KG1 (cell line): ENCODE results near the gene SRPRB.

Experiments
- DNase-seq: peaks from one replicate; lab custom pipeline; 2025; lab: John Stamatoyannopoulos, UW

The SRPRB gene

DNA sequence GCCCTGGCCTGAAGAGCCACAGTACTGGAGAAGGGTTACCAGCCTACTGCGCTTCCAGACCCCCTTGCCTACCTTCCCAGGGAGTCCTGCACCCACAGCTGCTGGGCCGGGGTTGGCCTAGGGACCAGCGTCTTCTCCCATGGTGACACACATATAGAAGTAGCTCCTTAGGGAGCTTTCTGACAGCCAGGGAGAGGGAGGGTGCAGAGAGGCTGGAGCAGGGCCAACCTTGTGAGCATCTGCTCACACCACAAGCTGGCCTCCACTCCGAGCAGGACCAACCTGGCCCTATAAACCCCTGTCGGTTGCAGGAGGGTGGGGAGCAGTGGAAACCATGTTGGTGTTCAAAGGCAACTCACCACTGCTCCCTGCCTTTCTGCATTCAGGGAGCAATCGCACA, 35.2 kb downstream of the SRPRB start:
- DNase-seq: no peak

DNA sequence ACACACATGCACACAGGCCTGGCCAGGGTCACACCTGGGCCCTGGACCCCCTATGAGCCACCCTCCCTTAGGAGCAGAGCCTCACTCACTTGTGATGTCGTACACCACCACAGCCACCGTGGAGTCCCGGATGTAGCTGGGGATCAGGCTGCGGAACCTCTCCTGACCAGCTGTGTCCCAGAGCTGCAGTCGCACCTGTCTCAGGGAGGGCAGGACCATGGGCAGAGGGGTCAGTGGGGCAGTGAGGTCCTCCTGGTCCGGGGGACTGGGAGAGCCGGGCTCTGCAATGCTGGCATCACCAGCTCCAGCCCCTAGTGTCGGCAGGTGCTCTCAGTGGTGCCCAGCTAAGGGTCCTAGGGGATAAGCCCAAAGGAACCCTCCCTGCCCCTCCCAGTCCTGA, 35.6 kb downstream of the SRPRB start:
- DNase-seq: no peak

DNA sequence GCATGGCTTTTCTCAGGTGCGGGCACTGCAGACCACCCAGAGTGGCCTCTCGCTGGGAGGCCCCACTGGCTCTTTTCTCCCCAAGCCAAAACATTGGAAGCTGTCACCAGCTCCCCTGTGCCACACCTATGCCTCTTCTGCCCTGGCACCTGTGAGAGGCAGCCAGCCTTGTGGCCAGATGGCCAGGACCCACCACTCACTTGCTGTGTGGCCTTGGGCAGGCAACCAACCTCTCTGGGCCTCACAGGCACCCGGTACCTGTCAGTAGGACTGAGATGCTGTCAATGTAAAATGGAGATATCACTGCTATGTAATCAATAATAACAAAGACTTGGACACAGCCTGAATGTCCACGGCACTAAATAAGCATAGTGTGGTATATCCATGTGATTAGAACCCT, 36.5 kb downstream of the SRPRB start:
- no peak for DNase-seq

DNA sequence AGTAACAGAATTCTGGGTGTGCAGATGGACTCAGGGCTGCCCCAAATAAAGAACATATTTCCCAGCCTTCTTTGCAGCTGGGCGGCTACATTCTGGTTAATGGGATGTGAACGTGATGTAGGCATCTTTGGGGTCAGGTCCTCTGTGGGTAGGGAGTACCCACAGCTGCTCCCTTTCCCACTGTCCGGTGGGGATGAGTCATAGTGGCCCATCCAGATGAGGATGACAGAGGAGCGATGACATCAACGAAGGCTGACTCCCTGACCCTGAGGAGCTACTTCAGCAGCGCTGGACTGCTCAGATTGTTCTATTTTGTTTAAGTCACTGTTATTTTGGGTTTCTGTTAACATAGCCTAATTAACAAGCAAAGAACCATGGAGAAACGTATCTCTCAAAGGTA, 38.0 kb downstream of the SRPRB start:
- DNase-seq: no peak

DNA sequence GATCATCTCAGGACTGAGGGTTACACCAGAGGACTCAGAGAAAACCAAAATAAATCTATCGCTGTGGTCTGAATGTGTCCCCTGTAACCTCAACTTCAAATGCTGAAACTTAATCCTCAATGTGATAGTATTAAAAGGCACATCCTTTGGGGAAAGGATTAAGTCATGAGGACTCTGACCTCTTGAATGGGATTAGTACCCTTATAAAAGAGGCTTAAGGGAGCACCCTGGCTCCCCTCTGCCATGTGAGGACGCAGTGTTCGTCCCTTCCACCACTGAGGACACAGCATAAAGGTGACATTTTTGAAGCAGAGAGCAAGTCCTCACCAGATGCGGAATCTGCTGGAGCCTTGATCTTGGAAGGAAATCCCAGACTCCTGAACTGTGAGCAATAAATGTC, 39.5 kb downstream of the SRPRB start:
- DNase-seq: no peak

DNA sequence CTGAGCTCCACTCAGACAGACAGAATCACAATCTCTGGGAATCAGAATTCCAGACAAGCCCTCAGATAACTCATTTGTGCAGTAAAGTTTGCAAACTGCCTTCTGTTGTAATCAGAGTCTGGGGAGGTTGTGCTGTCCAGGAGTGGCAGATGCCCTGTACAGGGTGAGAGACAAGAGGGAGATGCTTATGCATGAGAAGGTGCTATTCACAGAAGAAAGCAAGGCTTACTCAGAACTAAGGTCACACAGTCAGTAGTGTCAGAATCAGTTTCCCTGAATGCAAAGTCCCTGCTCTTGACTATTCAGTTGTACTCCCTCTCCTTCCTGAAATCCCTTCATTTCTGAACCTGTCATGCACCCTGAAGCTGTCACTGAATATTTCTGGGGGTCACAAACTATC, 43.7 kb downstream of the SRPRB start:
- no peak for DNase-seq

DNA sequence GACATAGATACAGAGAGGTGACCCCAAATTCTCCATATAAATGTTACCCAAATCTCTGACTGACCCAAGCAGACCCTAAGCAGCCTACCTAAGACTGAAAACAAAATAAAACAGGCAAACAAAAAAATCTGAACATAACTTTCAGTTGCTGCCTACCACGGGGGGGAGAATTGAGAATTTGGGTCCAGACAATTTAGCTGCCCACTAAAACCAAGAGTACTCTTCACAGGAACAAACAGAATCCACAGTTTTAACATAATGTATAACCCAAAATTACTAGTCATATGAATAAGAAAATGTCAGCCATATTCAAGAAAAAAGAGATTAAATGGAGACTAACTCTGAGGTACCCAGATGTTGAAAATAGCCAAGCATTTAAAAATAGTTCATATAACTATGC, 44.4 kb downstream of the SRPRB start:
- DNase-seq: no peak

DNA sequence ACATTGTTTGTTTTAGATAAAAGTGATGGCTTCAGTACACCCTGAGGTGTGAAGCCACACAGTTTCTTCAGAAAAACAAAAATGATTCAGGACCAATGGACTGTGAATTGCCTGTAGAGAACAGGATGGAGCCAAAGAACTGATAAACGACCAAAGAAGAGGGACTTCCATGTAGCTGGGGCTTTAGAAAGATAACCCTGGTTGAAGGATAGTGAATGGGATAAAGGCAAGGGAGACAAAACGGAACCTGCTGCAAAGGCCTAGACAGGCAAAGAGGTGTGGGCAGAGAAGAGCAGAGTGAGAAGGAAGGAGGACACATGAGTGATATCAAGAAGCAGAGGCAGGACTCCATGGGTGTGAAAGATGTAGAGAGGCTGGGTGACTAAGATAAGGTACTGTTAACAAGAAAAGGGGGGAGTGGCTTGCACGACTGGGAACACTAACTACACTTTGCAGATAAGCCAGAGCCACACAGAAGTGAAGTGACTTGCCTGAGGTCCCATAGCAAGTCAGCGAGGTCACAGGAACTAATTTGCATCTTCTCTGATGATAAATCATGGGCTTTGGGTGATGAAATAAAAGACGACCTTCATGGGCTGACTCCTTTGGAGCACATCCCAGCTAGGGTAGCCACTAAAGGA, 45.8 kb downstream of the SRPRB start:
- no peak for DNase-seq

DNA sequence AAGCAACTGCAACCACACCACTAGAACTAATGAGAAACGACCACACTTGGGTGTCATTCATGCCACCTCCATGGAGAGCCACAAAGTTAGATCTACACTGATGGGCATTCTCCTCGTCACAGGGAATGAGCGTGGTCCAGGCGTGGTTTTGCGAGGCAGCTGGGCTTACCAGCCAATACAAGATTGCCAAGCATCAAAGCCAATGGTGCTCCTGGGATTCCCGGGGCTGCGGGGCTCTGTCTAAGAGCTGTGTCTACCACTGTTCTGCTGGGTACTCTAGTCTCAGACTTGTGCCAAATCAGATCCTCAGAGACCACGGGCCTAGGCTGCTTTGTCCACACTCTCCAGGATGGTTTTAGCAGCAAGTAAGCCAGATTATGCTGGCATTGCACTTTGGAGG, 46.3 kb downstream of the SRPRB start:
- DNase-seq: no peak

DNA sequence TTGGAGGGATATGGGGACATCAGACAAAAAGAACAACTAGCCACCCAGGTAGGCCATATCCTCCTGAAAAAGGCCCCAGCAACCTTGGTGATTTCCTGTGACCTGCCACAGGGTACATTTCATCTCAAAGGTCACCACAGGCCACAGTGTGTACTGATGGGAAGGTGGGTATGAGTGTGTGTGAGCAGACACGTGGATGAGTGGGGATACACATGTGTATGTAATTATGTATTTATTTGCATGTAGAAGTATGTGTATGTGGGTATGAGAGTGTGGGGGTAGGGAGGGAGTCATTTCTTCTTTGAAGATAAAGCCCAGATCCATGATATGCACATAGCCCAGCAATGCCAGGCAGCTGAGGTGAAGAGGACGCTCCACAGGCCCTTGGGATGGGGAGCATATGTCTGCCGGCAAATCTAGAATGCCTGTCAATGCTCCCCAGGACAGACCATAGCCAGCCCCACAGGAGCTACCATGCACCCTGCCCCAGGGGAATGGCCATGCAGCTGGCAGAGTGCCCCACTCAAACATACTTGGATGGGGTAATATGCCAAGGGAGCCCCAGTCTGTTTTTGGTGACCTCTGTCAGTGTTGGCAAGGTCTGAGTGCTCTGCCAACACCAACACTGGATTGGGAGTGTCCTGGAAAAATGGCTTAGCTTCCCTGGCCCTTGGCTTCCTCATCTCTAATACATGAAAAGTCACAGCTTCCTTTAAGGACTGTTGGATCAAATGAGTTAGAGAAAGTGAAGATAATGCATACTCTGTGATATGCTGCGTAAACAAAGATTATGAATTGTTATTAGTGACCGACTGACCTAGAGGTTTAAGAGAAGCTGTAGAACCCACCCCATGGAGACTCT, 47.7 kb downstream of the SRPRB start:
- no peak for DNase-seq

DNA sequence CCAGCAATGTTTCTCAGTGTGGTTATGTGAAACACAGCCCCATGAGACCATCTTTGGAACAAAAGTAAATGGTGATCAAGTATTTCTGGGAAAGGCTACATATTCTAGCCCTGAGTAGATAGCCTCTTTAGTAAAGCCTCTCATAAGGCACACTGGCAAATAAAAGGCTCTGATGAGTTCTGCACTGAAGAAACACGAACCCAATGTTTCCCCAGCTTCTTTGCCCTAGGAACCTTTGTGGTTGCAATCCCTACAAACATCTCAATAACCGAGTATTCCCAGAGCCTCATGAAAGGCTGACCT, 48.3 kb downstream of the SRPRB start:
- no peak for DNase-seq

DNA sequence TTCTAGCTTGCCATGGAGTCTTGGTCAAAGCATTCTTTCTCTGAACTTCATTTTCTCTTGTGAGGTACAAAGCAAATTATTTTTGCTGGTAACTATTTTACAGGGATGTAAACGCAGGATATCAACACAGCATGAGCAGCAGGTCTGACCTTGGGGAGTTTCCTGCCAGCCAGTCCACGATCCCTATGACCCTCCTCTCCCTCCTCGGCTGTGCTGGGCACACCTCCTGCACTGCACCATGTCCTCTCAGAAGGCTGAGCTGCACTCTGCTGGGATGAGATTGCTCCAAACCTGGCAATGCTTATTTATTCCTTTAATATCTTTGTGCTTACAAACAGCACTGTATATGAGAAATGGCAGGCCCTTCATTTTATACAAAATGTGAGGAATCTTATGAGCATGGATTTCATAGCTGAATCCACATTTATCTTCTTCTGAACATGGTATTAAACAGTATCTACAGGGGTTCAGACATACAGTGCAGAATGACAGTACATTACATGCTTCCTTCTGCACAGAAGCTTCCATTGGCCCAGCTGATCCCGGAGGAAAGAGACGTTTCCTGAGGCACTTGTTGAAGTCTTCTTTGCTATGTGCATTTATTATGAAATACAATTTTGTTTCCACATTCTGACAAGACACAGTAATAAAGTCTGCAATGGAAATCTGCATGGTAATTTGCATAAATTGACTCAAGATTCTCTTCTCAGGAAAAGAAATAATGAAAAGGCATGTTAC, 48.8 kb downstream of the SRPRB start:
- no peak for DNase-seq

DNA sequence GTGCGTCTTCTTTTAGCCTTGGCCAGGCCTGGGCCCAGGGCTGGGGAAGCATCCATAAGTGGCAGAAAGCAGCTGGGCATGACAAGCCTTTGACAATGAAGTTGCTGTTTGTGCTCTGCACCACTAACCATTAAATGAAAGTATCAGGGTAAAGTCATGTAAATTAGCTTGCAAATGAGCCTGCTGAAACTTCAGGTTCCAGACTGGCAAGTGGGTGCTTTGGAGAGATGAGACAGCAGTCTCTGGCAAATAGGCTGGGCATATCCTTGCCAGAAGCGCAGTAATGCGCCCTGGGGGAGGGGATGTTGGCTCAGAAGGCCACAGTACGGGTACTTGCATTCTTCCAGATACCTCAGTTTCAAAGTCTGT, 49.4 kb downstream of the SRPRB start:
- no peak for DNase-seq

DNA sequence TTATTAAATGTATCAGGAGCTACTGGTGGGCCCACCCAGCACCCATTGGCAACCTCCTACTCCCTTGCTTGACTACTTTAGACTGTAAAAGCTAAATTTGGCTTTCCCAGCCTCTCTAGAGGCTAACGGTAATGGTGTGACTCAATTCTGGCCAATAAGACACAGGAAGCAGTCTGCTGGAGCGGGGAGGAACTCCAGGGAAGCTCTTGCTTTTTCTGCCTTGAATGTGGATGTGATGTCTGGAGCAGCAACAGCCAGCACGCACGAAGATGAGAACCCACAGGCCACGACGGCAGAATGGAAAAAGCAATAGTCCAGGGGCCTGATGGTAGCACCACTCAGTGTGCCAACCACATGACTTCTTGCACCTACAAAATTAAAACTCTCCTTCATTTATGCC, 50.2 kb downstream of the SRPRB start:
- DNase-seq: no peak

DNA sequence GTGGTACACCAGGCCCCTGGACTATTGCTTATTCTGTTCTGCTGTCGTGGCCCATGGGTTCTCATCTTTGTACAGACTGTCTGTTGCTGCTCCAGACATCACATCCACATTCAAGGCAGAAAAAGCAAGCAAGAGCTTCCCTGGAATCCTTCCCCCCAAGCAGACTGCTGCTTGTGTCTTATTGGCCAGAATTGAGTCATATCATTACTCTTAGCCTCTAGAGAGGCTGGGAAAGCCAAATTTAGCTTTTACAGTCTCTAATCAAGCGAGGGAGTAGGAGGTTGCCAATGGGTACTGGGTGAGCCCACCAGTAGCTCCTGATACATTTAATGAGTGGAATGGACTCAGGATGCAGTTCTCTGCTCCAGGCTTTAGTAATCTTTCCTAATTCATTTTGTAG, 50.7 kb downstream of the SRPRB start:
- no peak for DNase-seq

DNA sequence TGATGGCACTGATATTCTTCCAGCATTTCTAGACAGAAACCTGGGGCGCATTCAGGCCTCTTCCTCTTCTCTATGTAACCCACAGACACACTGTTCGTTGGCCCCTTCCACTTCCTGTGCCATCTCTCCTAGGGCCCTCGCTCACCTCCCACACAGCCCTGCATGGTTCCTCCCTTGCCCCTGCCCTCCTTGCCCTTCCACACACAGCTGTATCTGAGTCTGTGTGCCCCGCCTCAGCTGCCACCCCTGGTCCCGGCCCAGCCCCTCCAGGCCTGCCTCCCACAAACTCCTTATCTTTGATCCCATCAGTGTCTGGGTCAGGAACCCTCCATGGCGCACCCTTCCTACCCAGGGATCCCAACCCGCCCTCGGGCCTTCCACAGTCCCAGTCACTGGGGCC, 52.2 kb downstream of the SRPRB start:
- DNase-seq: no peak

DNA sequence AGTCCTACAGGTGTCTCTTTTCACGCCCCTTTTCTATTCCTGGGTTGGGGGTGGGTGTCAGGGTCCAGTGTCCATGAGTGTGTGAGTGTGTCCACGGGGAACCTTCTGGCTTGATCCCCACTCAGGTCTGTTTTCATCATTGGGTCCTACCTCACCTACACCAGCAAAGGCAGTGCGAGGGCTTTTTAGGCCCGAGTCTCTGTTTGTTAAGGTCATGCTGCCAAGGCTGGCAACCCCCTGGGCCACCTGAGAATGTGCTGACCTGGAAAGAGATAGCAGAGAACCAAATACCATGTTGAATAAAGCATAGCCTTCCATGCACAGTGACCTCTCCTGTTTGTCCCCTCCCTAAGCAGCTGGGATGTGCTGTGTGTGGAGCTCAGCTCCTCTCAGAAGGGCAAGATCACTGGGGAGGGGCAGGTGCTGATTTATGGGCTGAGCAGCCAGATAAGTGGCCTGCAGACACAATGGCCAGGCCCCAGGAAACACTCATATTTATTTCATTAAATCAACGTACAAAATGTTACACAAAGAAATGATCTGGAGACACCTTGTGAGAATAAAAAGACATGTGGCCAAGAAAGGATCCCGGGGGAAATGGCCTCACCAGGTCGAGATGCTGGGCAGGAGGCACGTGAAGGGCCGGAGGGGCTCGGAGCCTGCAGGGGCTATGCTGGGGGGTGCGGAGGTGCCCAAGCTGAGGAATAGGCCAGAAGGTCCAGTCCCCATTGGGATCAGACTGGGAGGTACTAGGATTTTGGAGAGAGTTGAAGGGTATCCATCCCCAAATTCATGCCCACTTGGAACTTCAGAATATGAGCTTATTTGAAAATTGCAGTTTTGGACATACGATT, 54.0 kb downstream of the SRPRB start:
- no peak for DNase-seq

DNA sequence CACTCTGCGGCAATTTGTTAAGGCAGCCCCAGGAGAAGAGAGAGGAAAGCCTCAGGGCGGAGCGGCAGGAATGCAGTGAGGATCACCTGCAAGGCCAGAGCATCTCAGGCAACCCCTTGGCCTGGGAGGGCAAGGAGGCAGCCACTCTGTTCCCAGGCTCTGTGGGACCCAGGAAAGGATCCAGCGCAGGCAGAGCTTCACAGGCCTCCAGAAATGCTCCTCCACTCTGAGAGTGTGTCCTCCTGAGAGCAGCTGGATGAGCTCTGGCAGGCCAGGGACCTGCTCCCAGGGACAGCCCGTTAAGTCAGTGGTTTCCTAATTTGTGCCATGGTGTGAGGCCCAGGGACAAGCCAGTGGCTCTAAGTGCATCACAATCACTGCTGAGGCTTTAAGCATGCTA, 54.9 kb downstream of the SRPRB start:
- DNase-seq: no peak

DNA sequence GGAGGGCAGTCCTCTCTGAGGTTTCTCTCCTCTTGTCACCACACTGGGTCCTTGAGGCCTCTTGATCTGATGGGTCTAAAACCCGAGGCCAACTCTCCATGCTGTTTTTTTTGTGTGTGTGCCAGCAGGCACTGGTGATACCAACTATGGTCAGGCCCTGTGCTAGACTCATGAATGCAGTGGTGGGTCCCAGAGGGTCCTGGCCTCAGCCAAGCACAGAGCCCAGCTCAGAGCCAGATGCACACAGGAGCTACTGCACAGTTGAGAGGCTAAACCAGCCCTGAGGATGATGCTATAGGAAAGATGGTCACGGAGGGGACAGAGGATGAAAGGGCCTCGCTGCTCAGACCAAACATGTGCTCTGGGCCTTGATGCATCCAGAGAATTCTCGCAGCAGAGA, 56.5 kb downstream of the SRPRB start:
- DNase-seq: no peak

DNA sequence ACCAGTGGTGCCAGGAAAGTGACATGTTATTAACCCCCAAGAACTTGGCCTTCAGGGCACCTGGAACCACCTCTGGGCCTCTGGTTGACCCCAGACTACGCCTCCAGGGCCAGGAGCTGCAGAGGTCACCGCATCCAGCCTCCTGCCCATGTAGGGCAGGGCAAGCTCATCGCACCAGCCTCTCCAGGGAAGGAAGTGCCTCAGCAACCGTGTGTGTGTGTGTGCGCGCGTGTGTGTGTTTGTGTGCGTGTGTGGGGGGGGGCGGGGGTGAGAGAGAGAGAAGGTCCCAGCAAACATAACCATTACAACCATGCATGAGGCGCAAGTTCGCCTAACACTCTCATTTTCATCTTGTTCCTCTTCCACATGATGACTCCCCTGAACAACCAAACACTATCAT, 58.3 kb downstream of the SRPRB start:
- no peak for DNase-seq

DNA sequence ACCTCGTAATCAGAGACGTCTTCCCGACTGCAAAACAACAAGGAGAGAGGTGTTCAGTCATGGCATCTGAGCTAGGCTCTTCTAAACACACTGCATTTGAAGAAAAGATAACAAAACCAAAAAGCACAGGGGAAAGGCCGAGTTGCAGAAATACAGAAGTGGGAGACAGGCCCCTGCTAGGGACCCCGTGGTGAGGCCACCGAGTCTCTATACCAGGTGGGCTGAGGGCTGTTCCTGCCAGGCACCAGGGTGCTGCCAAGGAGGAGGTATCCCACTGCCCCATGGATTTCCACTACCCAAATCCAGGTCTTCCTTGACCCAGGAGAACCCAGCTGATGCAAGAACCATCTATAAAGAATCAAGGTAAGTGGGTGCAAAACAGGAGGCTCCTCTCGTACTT, 59.0 kb downstream of the SRPRB start:
- no peak for DNase-seq

DNA sequence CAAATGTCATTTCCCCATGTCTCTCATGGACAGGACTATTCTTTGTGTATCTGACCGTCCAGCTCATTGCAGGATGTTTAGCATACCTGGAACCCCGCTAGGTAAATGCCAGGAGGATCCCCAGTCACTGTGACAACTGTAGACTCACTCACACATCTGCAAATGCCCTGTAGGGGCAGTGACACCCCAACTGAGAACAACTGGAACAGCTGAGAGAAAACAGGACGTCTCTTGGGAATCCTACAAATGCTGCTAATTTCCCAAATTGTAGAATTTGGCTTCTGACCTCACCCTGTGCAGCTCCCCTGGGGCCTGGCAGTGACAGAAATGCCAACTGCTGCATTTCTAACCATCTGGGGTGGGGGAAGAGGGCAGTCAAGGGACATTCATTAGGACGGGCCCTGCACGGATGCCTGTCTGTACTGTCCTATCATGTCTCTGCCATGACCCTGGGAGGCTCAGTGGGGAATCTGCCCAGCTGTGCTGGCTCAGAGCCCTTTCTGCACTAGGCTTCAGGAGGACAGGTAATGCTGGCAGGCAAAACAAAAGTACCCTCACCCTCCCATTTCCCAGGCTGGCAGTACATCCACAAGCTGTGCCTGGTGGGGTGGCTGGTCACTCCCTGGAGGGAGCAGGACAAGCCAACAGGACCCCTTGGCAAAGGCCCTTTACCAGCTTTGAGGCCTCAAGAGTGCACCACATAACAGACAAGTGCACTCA, 59.7 kb downstream of the SRPRB start:
- DNase-seq: no peak
